GM18867 (cell line): ENCODE data around the gene TMEM41B.

Source experiments
- ATAC-seq: cut with Tn5 transposase; IDR thresholded peaks from one replicate; pipeline ENCODE4 v1.9.1; 2021; ENCODE audit warnings: mild to moderate bottlenecking, moderate library complexity; ENCODE audit not compliant: unreplicated experiment

Gene TMEM41B

DNA sequence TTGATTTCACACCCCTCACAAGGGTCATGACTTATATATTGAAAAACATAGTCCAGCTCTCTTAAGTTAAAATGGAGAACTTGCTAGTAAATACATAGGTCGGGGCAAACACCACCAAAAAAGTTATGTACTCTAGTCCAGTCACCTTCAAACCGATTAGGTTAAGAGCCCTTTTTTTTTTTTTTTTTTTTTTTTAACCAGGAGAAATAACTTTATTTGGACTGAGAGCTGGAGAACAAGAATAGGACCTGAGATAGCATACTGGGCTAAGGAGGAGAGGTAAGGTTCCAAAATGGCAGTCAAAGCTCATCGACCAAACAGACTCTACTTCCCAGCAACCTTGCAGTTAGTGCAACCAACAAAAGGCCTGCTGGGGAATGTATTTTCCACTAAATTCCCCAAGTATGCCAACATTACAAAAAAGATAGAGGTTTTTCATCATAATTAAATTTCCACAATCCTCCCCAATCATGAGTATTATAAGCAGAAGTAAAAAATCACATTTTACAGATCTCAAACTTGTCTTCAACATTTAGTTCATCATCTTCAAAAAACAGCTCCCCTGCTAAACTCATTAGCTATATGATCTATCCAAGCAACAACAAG lies 3.8 kb downstream of the TMEM41B start:
- ATAC-seq, result no peak

DNA sequence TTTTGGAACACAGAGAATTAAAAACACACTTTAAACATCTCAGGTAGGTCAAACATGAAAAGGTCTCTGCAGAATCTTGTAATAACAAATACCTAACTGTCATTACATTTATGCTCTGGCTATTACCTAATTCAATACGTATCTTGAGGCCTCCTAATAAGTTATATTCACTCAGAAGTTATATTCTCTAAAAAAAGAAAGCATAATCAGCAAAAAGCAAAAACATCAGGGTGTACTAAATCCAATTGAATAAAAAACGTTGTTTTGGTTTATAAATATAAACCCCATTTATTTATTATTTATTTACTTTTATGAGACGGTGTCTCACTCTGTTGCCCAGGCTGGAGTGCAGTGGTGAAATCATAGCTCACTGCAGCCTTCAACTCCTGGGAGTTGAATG lies 10.2 kb downstream of the TMEM41B start:
- no peak for ATAC-seq

DNA sequence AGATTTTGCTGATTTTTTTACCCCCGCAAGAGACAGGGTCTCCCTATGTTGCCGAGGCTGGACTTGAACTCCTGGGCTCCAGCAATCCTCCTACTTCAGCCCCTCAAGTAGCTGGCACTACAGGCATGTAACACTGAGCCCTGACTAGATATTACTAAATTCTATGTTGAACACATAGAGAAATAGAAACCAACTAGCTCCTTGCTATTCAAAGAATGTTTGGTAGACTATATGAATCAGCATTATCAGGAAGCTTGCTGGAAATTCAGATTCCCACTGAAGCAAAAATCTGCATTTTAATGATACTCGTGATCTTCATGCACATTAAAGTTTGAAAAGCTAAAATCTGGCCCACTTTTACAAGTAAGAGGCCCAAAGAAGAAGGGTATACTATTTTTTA lies 11.9 kb downstream of the TMEM41B start:
- ATAC-seq, result no peak

DNA sequence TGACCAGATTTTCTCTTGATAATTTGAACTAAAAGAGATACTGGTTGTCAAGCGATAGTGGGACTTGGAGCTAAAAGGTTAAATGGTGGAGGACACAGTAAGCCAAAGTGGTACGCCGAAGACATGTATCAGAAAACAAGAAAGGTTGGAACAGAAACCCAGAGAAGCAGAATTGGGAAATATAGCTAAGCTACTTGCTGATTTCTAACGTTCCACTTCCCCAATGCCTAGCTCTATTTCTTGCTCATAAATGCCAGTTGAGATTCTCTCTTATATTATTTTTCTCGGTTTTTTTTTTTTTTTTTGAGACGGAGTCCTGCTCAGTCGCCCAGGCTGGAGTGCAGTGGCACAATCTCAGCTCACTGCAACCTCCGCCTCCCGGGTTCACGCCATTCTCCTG lies 12.7 kb downstream of the TMEM41B start:
- ATAC-seq, result no peak

DNA sequence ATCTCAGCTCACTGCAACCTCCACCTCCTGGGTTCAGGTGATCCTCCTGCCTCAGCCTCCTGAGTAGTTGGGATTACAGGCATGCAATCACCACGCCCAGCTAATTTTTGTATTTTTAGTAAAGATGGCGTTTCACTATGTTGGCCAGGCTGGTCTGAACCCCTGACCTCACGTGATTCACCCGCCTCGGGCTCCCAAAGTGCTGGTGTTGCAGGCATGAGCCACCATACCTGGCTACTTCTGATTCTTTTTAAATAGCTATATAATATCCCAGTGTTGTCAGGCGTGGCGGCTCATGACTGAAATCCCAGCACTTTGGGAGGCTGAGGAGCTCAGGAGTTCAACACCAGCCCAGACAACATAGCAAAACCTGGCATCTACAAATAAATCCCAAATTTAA lies 20.7 kb downstream of the TMEM41B start:
- ATAC-seq, result no peak

DNA sequence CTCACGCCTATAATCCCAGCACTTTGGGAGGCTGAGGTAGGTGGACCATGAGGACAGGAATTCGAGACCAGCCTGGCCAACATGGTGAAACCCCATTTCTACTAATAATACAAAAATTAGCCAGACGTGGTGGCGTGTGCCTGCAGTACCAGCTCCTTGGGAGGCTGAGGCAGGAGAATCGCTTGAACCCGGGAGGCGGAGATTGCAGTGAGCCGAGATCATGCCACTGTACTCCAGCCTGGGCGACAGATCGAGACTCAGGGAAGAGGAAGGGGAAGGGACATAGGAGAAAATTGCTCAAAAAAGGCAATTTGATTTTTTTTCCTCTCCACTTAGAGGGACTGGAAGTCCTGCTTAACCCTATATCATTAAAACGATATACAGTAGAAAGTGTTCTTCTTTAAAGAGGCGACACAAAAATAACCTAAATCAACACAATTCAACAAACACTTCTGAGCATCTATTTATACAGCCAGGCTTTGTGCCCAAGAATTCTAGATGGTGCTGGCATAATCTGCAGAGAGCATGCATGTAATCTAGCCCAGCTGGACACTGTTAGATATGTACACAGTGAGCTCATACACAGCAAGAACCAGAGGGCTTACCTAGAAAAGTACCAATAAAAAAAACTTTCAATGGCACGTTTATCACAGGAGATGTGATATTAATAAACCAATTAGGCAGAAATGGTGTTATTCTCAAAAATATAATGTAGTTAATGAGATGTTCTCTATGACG lies 28.4 kb downstream of the TMEM41B start:
- no peak for ATAC-seq

DNA sequence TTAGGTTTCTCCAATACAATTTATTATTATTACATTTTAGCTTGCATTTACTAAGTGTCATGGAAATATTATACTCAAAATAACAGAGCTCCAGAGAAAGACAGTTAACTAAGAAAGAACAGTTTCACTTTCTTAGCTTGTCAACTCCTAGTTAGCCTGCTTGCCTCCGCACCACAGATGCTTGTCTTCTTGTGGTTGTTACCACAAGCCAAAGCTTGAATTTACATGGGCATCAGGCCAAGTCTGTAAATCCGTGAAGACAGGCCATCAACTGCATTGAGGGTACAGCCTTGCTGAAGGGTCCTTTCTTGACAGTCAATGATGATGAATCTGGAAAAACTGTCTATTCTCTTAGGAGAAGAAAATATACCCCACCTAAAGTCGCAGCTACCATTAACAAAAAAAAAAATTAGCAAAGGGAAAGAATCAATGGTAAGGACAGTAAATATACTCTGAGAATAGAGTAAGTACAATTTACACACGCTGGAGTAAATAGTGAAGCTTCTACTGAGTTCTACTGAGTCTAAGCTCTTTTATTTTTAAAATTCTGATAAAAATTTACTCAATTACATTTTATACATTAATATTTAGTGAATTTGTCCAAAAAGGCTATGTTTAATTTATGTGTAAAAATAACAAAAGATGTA lies 33.6 kb downstream of the TMEM41B start:
- peak; percentile 92 for ATAC-seq

DNA sequence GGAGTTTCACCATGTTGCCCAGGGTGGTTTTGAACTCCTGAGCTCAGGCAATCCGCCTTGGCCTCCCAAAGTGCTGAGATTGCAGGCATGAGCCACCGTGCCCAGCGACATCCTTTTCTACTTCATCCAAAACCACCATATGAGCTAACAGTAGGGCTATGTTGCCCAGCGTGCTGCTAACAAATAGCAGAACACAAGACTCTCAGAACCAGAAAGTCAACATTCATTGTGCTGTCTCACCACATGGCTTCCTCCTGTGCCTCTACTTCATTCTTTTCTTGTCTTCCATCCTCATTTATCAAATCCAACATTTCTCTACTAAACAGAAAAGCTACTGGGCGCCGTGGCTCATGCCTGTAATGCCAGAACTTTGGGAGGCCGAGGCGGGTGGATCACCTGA lies 37.2 kb downstream of the TMEM41B start:
- ATAC-seq, result no peak

DNA sequence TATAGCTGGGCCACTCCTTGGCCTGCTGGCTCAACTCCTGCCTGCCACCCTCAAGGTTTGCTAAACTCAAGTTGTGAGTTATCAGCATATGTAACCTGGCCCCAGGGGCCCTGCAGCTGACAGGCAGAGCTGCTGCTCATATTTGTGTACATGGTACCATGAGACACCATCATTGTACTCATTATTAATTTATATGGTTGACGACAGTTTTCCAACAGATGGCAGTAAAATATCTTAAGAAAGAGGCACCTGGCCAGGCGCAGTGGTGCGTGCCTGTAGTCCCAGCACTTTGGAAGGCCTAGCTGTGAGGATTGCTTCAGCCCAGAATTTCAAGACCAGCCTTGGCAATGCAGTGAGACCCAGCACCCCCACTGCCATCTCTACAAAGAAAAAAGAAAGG lies 37.8 kb downstream of the TMEM41B start:
- no peak for ATAC-seq

DNA sequence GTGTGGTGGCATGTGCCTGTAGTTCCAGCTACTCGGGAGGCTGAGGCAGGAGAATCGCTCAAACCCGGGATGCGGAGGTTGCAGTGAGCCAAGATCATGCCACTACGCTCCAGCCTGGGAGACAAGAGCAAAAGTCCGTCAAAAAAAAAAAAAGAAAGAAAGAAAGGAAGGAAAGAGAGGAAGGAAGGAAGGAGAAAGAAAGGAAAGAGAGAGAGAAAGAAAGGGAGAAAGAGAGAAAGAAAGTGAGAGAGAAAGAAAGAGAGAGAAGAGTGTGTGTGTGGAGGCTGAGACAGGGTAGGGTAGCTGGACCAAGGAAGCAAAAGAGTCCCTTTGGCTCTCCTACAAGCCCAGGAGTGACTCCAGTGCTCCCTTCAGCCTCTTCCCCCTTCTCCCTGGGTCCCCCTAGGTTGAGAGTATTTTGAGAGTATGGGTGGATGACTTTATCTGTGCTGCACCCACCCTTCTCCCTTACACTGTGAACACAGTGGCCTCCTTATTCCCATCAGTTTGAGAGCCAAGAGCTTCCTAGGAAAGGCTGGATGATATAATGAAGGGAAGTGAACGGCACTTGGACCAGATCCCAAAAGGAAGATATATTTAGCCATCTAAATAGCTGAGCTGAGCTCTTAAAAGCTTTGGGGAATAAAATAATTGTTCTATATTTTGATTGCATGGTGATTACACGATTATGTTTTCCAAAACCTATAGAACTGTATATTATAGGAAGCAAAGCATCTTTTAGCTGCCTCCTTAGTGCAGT lies 39.7 kb downstream of the TMEM41B start:
- ATAC-seq, result no peak

DNA sequence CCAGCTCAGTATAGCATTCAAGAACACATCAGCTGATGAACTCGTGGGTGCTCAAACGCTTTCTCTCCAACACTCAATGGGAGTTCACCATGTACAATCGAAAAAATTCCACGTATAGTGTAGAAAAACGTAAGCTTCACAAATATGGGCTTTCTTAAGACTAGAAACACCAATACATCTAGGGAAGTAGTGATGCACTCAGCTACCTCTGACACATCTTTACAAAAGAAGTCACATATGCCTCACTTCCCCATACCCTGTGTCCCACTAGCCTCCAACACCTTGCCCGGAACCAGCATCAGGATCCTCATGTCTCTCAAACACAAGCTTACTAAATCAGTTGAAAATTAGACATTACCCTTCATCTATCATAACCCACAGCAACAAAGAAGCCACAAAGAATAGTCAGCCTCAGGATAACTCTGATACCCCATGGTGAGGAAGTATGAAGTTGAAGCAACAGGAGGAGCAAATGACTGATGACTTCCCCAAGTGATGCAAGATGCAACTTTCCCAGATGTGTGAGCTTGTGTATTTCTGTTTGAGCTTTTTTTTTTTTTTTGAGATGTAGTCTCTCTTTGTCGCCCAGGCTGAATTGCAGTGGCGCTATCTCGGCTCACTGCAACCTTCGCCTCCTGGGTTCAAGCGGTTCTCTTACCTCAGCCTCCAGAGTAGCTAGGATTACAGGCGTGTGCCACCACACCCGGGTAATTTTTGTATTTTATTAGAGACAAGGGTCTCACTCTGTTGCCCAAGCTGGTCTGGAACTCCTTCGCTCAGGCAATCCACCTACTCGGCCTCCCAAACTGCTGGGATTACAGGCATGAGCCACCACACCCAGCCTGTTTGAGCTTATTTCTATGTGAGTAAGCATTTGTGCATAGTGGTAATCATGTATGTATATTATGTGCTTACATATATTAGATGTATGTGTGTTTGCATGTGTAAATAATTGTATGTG lies 40.7 kb downstream of the TMEM41B start:
- no peak for ATAC-seq

DNA sequence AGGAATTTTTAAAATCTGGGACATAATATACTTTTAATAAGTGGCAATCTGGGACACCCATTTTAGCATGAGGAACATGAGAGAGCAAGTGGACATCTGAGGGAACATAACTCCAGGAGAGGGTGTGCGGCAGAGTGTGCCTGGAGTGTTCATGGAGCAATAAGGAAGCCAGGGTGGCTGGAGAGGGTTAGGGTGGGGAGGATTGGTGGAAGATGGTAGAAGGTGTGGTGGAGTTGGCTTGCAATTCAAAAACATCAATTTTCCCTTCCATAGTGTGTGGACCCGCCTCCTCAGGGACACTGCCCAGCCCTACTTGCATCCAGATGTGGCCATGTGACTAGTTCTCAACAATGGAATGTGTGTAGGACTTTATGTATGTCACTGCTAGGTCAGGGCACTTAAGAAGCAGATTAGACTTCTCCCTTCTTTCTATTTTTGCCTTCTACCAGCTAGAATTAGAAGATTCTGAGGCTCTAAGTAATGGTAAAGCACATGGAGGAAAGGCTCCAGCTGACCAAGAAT lies 44.8 kb downstream of the TMEM41B start:
- ATAC-seq, result no peak

DNA sequence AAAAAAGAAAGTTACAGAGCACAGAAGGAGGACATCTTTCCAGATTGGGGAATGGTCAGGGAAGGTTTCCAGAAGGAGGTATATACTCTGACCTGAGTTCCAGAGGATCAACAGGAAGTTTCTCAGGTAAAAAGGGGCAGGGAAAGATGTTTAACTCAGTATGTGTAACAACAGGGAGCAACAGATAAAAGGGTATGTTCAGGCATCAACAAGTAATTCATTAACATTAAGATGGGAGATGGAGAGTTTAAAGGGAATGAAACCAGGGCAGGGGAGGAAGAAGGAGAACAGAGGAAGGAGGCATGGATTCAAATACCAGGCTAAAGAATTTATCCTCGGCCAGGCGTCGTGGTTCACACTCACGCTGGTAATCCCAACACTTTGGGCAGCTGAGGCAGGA lies 46.7 kb downstream of the TMEM41B start:
- no peak for ATAC-seq

DNA sequence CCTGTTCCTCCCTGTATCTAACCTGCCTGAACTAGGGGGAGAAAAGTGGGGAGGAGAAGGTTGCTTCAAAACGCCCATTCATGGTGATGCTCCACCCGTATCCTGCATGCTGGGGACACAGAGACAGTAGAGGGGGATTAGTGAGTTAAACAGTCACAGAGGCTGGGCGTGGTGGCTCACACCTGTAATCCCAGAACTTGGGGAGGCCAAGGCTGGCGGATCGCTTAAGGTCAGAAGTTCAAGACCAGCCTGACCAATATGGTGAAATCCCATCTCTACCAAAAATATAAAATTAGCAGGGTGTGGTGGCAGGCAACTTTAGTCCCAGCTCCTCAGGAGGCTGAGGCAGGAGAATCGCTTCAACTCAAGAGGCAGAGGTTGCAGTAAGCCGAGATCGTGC lies 47.5 kb downstream of the TMEM41B start:
- ATAC-seq, result no peak

DNA sequence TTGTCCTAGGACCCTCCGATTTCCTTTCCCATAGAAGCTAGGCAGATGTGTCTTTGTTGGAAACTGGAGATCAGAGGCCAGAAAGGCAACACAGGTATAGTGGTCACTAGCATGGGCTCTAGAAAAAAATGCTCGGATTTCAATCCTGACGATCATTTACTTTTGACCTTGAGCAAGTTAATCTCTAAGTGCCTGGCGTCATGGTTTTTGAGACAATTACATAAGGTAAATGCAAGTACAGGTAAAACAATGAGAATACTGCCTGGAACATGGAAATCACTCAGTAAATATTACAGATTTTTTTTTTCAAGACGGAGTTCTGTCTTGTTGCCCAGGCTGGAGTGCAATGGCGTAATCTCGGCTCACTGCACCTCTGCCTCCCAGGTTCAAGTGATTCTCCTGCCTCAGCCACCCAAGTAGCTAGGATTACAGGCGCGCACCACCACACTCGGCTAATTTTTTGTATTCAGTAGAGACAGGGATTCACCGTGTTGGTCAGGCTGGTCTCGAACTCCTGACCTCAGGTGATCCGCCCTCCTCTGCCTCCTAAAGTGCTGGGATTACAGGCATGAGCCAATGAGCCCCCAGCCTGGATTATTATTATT lies 48.2 kb downstream of the TMEM41B start:
- ATAC-seq, result no peak

DNA sequence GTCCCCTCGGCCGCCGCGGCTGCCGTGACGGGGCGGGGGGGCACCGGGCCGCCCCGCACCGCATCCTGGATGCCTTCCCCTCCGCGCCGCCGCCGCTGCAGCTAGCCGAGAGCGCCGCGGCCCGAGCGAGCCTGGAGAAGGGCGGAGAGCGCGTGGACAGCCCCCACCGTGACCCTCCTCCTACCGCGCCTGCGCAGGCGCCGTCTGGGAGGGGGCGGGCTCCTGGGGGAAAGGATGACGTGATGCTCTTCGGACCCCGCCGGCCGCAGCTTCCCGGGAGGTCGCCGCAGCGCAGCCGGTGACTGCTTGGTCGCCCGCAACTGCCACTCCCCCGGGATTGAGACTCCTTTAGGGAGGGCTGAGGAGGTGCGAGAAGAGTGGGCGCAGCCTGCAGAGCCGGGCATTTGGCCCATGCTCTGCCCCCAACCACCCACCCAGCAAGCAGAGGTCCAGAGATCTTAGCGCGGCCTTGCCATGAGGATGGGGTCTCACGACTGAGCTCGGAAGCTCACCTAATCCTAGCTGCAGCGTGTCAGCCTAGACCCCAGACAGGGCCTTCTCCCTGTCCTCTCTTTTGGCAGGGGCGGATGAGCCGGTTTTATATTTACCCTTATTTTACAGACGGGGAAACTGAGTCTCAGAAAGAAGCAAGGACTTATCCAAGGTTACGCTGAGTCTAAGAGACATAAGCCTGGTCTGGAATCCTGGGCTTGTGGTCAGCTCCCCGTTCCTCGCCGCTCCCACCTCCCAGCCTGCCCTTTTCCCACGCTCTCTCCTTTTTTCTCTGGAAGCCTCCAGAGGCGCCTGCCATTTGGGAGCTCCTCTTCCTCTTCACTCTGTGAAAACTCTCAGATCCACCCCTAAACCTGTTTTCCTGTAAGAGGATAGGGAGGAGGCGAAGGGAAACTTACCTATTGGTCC lies 48.9 kb downstream of the TMEM41B start, which contains the start of gene DENND5A:
Gene DENND5A (minus strand): TSS at position 140 of the 921 bp plus-strand sequence. CDS start 281 bp downstream, outside the sequence.
- peak; percentile 42 for ATAC-seq

DNA sequence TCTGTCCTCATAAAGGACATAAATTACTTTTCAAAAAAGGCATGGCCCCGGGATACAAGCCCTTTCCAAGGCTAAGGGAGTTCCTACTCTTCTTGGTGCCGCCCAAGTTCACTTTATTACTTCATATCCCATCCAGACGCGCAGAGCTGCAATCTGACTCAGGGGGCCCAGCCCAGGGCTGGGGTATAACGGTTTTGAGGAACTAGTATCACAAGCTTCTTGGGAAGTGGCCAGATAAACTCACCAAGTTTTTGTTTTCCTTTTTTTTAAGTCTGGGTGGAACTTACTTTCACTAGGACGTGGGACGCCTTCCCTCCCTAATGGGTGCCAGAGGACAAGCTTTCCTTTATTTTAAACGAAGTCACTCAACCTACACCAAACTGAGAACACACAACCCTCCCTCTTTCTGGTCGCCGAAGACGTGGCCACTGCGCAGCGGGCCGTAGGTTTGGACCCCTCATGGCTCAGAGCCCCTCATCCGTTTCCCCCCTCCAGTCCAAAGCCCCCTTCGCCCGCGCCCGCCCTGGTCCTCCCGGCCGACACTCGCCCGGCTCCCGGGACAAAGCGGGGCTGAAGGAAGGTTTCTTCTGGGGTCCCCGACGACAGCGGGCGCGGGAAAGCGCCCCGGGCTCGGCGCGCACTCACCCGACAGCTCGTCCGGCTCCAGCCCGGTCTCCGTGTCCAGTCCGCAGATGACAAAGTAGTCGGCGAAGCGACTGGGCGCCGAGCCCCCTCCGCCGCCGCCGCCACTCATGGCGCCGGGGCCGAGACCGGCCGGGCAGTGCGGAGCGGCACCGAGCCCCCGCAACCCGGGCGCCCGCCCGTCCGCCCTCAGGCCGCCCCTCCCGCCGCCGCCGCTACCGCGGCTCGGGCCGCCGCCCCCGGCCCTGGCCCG lies 49.8 kb downstream of the TMEM41B start:
- ATAC-seq, result peak; percentile 21
